Measurements from ENCODE around the gene LSM10.

LSM10 gene

DNA sequence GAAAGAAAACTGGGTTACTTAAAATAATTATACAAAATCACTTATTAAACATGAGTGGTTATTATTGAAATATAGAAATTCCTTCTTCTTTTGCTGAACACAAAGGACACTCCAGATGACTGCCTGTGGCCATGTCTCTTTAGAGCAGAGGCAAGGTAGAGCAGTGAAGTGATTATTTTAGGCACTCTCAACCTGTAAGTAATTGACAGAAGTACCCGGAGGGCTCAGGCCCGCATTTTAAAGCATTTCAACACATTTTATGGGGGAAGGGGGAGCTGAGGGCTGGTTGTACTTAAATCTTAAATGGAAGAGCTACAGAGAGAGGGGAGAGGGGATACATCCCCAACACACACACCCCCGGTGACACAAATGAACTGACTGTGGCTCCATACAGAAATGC is 42.3 kb upstream of the LSM10 start:
- TF ChIP-seq, protein P1, sequence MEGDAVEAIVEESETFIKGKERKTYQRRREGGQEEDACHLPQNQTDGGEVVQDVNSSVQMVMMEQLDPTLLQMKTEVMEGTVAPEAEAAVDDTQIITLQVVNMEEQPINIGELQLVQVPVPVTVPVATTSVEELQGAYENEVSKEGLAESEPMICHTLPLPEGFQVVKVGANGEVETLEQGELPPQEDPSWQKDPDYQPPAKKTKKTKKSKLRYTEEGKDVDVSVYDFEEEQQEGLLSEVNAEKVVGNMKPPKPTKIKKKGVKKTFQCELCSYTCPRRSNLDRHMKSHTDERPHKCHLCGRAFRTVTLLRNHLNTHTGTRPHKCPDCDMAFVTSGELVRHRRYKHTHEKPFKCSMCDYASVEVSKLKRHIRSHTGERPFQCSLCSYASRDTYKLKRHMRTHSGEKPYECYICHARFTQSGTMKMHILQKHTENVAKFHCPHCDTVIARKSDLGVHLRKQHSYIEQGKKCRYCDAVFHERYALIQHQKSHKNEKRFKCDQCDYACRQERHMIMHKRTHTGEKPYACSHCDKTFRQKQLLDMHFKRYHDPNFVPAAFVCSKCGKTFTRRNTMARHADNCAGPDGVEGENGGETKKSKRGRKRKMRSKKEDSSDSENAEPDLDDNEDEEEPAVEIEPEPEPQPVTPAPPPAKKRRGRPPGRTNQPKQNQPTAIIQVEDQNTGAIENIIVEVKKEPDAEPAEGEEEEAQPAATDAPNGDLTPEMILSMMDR (IDR thresholded peaks at IDR 0.05; ENCODE audit: low read length, missing control alignments): no peak
- H3K4me3 ChIP-seq (replicated peaks; ENCODE audit: low read depth, low read length): no peak overlapping the region
- no peak for DNase-seq (ENCODE audit: low read depth)

DNA sequence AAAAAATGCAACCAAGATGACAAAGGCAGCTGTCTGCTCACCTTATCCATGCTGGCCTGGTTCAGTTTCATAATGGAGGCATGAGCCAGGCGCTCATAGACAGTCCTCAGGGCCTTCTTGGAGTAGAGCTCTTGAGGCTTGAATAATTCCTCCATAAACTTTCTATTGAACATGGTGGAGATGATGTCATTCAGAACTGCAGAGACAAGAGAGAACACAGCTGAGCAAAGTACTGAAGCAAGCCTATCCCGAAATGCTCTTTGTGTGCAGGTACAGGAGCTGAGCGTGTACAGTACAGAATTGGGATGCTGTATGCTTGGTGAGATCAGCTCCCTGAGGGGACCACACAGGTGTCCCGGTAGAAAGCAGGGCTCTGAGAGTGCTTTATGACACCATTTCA is 41.0 kb upstream of the LSM10 start:
- TF ChIP-seq, protein P1 (IDR thresholded peaks at IDR 0.05; ENCODE audit: low read length, missing control alignments): no peak
- H3K4me3 ChIP-seq (replicated peaks; ENCODE audit: low read depth, low read length): no peak overlapping the region
- no peak for DNase-seq (ENCODE audit: low read depth)

DNA sequence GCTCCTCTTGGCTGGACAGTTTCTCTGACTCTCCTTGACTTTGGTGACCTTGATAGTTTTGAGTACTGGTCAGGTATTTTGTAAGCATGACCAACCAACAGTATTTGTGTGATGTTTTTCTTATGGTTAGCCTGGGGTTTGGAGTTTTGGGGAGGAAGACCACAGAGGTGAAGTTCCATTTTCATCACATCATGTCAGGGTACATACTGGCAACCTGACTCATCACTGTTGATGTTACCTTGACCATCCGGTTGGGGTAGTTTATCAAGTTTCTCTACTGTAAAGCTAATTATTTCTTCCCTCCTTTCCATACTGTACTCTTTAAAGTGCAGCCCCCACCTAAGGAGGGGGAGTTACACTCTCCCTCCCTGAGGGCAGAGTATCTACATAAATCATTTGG is 39.1 kb upstream of the LSM10 start:
- DNase-seq (ENCODE audit: low read depth): no peak
- no peak overlapping the region for H3K4me3 ChIP-seq (replicated peaks; ENCODE audit: low read depth, low read length)
- TF ChIP-seq, protein P1 (IDR thresholded peaks at IDR 0.05; ENCODE audit: low read length, missing control alignments): no peak

DNA sequence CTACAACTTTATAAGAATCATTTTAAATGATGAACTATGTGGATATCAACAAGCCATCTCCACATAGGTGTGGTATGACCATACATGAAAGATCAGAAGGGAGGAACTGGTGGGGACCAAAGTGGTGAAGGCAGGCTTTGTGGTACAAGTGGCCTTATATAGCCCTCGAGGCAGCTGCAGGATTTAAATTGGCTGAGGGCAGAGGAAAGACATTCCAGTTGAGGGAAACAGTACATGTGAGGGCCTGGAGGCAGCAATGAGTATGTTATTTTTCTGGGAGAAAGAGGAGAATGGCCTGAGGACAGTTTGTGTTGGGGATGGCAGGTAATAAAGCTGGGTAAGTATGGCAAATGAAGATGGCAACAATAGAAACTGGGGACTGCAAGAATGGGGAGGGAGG is 35.4 kb upstream of the LSM10 start:
- TF ChIP-seq, protein P1 (IDR thresholded peaks at IDR 0.05; ENCODE audit: low read length, missing control alignments): no peak
- no peak for DNase-seq (ENCODE audit: low read depth)
- H3K4me3 ChIP-seq (replicated peaks; ENCODE audit: low read depth, low read length): no peak overlapping the region

DNA sequence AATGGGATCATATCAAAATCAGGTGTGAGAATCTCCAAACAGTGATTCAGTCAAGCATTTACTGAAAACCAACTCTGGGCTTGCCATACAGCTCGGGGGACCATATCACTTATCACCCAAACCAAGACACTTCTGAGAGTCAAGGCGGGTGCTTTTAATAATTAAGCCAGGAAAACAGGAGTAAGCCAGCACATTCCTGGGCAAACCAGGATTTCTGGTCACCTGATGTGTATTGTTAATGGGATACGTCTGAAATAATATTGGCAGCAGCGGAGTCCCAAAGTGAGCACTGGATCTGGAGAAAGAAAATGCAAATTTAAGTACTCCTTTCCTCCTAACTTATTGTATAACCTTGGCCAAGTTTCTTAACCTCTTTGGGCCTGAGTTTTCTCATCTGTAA is 34.9 kb upstream of the LSM10 start:
- DNase-seq (ENCODE audit: low read depth): no peak

DNA sequence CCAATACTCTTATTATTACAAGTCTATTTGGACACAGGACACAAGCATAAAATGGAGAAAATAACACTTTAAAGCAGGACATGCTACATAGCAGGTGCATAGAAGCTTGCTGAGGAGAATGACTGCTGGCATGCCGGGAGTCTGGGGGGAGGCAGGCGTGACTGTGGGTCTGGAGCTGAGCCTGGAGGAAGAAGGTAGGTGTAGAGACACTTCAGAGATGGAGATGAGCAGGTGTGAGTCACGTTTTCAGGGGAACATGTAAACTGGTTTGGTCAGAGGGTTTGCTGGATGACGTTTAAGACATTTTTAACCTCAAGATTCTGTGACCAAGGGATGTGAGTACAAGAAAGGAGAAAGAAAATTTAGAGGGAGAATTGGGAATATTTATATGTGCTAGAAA is 28.1 kb upstream of the LSM10 start:
- TF ChIP-seq, protein P1 (IDR thresholded peaks at IDR 0.05; ENCODE audit: low read length, missing control alignments): no peak
- DNase-seq (ENCODE audit: low read depth): no peak
- H3K4me3 ChIP-seq (replicated peaks; ENCODE audit: low read depth, low read length): no peak overlapping the region

More for the DNA sequence above, 34.9 kb upstream of the LSM10 start:
- H3K4me3 ChIP-seq (replicated peaks; ENCODE audit: low read depth, low read length): no peak overlapping the region
- TF ChIP-seq, protein P1 (IDR thresholded peaks at IDR 0.05; ENCODE audit: low read length, missing control alignments): no peak

DNA sequence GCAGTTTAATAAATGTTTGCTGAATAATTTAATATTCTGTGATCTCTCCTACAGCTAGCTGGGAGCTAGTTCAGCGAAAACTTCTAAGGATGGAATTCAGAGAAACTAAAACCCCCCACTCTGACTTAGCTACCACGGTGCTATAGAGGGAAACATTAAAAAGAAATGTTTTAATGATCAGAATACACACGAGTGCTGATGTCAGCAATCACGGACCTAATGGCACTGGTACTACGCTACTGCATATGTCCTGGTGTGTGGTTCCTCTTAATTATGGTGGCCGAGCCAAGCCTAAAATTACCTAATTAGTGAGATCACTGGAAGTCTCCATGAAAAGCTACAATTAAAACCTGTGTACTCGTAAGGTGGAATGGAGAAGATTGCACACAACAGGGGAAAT is 23.9 kb upstream of the LSM10 start:
- no peak for DNase-seq (ENCODE audit: low read depth)
- H3K4me3 ChIP-seq (replicated peaks; ENCODE audit: low read depth, low read length): no peak overlapping the region
- TF ChIP-seq, protein P1 (IDR thresholded peaks at IDR 0.05; ENCODE audit: low read length, missing control alignments): no peak

All from fibroblast of pulmonary artery (primary cell).